ENCODE data around the gene SERPINB13.

DNA sequence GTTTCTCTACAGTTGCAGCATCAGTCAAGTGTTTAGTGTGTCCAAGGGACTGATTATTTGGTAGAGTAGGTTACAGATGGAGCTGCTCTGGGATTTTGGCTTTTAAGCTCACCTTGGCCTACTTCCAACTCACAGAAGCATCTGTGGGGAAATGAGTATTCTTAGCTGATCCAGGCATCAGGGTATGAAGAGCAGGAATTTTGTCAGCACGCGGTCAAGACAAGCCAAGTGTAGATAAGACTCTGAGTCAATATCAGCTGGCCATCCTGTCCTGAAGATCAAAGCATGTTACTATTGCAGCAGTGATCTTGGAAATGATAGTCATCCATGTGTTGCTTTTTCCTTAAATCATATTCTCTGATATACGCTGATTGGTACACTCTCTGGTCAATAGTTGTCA lies 32.5 kb downstream of the SERPINB13 start:
- TF ChIP-seq YY1 (IDR thresholded peaks at IDR 0.05; ENCODE audit: low read depth) (no peak), EP300 (IDR thresholded peaks at IDR 0.05; ENCODE audit: borderline replicate concordance) (no peak), FOXM1 (IDR thresholded peaks at IDR 0.05; ENCODE audit: borderline replicate concordance, low read depth) (no peak), TAF1 (IDR thresholded peaks at IDR 0.05; ENCODE audit: low read depth) (no peak), CEBPB (IDR thresholded peaks at IDR 0.05) (no peak)
- TF ChIP-seq, protein P1, sequence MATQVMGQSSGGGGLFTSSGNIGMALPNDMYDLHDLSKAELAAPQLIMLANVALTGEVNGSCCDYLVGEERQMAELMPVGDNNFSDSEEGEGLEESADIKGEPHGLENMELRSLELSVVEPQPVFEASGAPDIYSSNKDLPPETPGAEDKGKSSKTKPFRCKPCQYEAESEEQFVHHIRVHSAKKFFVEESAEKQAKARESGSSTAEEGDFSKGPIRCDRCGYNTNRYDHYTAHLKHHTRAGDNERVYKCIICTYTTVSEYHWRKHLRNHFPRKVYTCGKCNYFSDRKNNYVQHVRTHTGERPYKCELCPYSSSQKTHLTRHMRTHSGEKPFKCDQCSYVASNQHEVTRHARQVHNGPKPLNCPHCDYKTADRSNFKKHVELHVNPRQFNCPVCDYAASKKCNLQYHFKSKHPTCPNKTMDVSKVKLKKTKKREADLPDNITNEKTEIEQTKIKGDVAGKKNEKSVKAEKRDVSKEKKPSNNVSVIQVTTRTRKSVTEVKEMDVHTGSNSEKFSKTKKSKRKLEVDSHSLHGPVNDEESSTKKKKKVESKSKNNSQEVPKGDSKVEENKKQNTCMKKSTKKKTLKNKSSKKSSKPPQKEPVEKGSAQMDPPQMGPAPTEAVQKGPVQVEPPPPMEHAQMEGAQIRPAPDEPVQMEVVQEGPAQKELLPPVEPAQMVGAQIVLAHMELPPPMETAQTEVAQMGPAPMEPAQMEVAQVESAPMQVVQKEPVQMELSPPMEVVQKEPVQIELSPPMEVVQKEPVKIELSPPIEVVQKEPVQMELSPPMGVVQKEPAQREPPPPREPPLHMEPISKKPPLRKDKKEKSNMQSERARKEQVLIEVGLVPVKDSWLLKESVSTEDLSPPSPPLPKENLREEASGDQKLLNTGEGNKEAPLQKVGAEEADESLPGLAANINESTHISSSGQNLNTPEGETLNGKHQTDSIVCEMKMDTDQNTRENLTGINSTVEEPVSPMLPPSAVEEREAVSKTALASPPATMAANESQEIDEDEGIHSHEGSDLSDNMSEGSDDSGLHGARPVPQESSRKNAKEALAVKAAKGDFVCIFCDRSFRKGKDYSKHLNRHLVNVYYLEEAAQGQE (IDR thresholded peaks at IDR 0.05; ENCODE audit: low read depth) = no peak

All from Ishikawa (cell line).